Measurements from ENCODE around the gene RGS7. TPM values are rescaled to one million over a fixed set of nuclear protein-coding genes. Genes with fewer than 3 reads are reported as not detected.

Gene RGS7
- total RNA-seq, 1 experiment from 2014 or later, result 0.10 TPM

- H3K9me3 ChIP-seq (ENCODE audit: control insufficient read depth, insufficient read depth, low read depth, low read length), result peaks cover 5% of the 10 kb centered on the region; the same call in 1 of the 2 replicates
- ChIA-PET CTCF (no interaction called here), POLR2A (no interaction called here)
- no peak for TF ChIP-seq CTCF (IDR thresholded peaks at IDR 0.05)
- TF ChIP-seq REST (IDR thresholded peaks at IDR 0.05; ENCODE audit: insufficient read depth in 1 of 2, low read depth in 2 of 2, low read length in 1 of 2), result no peak
- TF ChIP-seq POLR2AphosphoS5 (IDR thresholded peaks at IDR 0.05; ENCODE audit: low read depth, low read length), result no peak
- TF ChIP-seq TCF7L2 (IDR thresholded peaks at IDR 0.05; ENCODE audit: low read depth, low read length), result no peak
- TF ChIP-seq SIN3A (IDR thresholded peaks at IDR 0.05; ENCODE audit: borderline replicate concordance, insufficient read depth, low read depth, low read length), result no peak
- H3K4me3 ChIP-seq (ENCODE audit: low read depth in 2 of 2, low read length in 2 of 2), result no peak overlapping the region
- DNase-seq (ENCODE audit: low read depth, low spot score) (no peak), ATAC-seq (no peak)
- in situ Hi-C loops (cut with HindIII; ENCODE audit: low pct_unique_long_range_greater_than_20kb, low sequenced_read_pairs), result no loop called here
- H3K4me1 ChIP-seq (ENCODE audit: control insufficient read depth, insufficient read depth, low read length), result no peaks in the 10 kb centered on the region
- H3K36me3 ChIP-seq (ENCODE audit: control insufficient read depth, insufficient read depth, low read length), result no peaks in the 10 kb centered on the region
- intact Hi-C loops (cut with micrococcal nuclease; ENCODE audit: unreplicated experiment), result no loop called here
- no peaks in the 10 kb centered on the region for H3K27me3 ChIP-seq (ENCODE audit: control insufficient read depth, insufficient read depth, low read length)
- no TSS peak for BruUV-seq (replicated peaks)
- H3K27ac ChIP-seq (ENCODE audit: low read length), result no peak overlapping the region
These were observed 80.6 kb downstream of the RGS7 start for GRCh38 chr1:241276391-241276790.

- DNase-seq (ENCODE audit: low read depth, low spot score), result no peak
- intact Hi-C loops (cut with micrococcal nuclease; ENCODE audit: unreplicated experiment) (no loop called here), in situ Hi-C loops (cut with HindIII; ENCODE audit: low pct_unique_long_range_greater_than_20kb, low sequenced_read_pairs) (no loop called here)
- no peak for ATAC-seq
- BruUV-seq (replicated peaks), result no TSS peak
- ChIA-PET CTCF (no interaction called here), POLR2A (no interaction called here)
- Histone ChIP-seq H3K9me3 (ENCODE audit: control insufficient read depth, insufficient read depth, low read depth, low read length) (peaks cover 5% of the 10 kb centered on the region; the same call in 1 of the 2 replicates), H3K4me1 (ENCODE audit: control insufficient read depth, insufficient read depth, low read length) (no peaks in the 10 kb centered on the region), H3K36me3 (ENCODE audit: control insufficient read depth, insufficient read depth, low read length) (no peaks in the 10 kb centered on the region), H3K27ac (ENCODE audit: low read length) (no peak overlapping the region), H3K4me3 (ENCODE audit: low read depth in 2 of 2, low read length in 2 of 2) (no peak overlapping the region), H3K27me3 (ENCODE audit: control insufficient read depth, insufficient read depth, low read length) (no peaks in the 10 kb centered on the region)
- TF ChIP-seq TCF7L2 (IDR thresholded peaks at IDR 0.05; ENCODE audit: low read depth, low read length) (no peak), POLR2AphosphoS5 (IDR thresholded peaks at IDR 0.05; ENCODE audit: low read depth, low read length) (no peak), CTCF (IDR thresholded peaks at IDR 0.05) (no peak), SIN3A (IDR thresholded peaks at IDR 0.05; ENCODE audit: borderline replicate concordance, insufficient read depth, low read depth, low read length) (no peak), REST (IDR thresholded peaks at IDR 0.05; ENCODE audit: insufficient read depth in 1 of 2, low read depth in 2 of 2, low read length in 1 of 2) (no peak)
These were observed 81.0 kb downstream of the RGS7 start for GRCh38 chr1:241275981-241276380.
